ACHN (cell line): ENCODE results near the gene VWCE.
A peak's percentile ranks its signal among the peaks of the same experiment; 100 is the strongest.
"Not testable (repeated sequence)": the region's sequence is repeated elsewhere in the genome, so short reads cannot be mapped to it uniquely, and the experiment has no call there.

Source experiments
- DNase-seq: peaks from one replicate; pipeline ENCODE4 v3.0.0-alpha.2; 2015
- in situ Hi-C: cut with HindIII; loops from 2 replicates; pipeline ENCODE4 v1.10.0; 2017; ENCODE audit warnings: low sequenced_read_pairs, low pct_ligation_motif_present, low pct_unique_long_range_greater_than_20kb

Gene VWCE

DNA sequence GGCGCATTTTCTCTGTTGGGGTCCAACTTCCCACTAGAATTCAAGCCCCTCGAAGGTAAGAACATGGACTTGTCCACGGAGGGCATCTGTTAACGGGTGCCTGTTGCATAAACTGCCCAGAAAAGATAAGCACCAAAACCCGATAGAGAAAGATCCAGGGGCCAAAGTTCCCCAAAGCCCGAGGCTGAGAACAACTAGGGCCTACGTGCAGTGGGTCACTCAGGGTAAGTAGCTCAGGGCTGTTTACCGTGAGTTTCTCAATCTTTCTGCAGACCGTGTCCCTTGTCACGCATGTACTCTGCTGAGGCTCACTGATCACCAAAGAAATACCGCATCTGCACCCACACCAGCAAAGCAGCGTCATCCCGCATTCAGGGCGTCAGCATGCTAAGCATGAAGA is 29.8 kb downstream of the VWCE start:
- in situ Hi-C loops: no loop called here
- no peak for DNase-seq

DNA sequence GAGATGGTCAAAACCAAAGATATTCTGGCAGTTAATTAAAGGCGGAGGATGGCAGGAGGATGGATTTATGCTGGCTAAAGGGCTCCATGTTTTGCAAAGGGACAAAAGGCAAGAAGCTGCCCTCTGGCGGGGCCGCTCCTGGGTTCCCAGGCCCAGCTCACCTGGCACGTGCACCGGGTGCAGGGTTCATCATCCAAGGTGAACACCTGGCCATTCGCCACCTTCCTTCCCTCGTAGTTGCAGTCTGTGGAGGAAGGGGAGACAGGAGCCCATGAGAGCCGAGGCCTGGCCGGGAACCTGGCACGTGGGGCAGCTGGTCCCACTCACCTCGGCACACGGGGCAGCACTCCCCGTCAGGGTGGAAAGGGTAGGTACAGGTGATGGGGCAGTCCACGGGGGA is 30.3 kb downstream of the VWCE start:
- DNase-seq: no peak
- in situ Hi-C loops: no loop called here

DNA sequence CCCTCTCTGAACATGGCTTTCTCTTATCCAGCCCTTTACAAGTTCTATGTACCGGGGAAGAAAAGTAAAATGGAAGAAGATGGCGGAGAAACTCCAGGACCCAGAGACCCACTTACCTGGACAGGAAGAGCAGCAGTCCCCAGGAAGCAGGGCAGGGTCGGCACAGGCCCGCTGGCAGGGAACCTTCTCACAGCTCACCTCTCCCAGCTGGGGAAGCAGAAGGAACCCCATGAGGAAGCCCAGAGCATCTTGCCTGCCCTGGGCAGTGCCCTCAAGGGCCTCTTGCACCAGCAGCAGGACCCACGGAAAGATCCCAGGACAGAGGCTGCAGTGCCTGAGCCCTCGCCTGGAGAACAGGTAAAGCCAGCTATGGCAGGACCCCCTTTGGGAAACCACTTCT is 30.7 kb downstream of the VWCE start:
- DNase-seq: no peak
- in situ Hi-C loops: no loop called here

DNA sequence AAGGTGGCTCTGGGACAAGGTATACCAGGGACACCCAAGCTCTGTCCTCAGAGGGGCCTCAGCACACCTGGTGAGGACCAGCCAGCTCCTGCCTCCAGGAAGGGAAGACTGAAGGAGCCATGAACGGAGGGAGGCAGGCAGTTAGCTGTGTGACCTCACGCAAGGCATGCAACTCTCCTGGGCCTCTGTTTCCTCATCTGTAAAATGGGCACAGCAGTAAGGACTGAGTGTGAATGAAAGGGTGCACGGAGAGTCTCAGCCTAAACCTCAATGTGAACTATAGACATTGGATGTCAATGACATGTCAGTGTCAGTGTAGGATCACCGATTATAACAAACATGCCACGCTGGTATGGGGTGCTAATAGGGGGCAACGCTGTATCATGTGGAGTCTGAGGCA is 35.8 kb downstream of the VWCE start:
- no peak for DNase-seq
- in situ Hi-C loops: no loop called here

DNA sequence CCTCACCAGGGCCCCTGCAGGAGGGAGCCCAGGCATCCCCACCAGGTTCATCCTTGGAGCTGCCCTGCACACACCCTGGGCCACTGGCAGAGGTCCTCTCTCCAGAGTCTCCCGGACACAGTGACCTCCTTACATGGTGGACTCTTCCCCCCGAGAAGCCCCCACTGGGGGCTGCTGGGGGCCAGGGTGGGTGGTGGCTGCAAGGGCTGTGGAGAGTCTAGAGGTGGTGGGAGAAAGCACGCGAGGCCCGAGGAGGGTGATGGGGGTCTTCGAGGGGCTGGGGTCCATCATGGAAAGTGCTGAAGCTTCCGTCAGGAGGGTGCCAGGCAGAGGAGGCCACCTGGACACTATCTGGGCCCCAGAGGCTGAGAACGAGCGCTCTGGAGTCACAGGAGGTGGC is 36.6 kb downstream of the VWCE start:
- DNase-seq: no peak
- in situ Hi-C loops: no loop called here

DNA sequence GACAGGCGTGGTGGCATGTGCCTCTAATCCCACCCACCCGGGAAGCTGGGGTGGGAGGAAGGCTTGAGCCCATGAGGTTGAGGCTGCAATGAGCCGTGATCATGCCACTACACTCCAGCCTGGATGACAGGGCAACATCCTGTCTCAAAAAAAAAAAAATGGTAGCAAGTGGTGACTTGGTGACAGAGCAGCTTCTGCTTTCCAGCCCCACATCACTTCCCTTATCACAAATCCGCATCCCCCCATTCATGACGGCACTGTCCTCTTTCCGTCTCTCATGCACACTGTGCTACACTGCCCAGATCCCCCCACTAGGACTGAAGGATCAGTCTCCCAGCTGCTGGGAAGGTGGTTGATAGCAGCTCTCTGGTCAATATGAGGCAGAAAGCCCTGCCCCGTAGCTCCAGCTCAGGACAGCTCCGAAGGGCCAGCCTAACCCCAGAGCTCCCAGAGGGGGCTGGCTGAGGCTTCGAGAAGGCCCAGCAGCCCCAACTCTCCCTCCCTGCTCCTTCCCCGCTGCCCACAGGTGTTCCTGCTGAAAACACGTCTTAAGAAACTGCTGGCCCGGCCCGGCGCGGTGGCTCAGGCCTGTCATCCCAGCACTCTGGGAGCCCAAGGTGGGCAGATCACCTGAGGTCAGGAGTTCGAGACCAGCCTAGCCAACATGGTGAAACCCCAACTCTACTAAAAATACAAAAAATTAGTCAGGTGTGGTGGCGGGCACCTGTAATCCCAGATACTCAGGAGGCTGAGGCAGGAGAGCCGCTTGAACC is 38.2 kb downstream of the VWCE start:
- DNase-seq: no peak
- in situ Hi-C loops: no loop called here

DNA sequence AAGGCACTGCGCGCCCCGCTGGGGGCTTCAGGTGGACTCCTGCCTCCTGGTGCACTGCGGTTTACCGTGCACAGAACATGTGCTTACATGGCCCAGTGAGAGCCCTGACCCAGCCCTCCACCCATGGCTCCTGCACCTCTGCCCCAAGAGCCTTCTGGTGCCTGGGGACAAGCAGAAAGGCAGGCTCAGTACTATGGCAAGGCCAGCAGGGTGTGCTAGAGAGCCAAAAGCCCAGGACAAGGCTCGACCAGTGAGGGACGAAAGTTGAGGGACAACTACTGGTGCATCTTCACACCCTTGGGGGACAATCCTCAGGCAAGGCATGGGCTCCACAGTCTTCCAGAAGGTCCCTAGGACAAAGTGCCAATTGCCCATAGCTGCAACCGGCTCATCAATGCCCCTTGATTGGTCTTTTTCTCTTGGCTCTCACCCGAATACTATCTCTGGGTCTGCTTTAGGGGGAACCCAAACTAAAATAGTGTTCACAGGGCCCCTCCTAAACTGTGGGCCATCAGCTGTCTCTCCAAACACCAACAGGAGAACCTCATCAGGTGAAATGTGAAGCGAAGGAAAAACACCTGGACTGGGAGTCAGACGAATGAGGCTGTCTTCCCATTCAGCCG is 40.6 kb downstream of the VWCE start:
- DNase-seq: peak; percentile 53
- in situ Hi-C loops: no loop called here

DNA sequence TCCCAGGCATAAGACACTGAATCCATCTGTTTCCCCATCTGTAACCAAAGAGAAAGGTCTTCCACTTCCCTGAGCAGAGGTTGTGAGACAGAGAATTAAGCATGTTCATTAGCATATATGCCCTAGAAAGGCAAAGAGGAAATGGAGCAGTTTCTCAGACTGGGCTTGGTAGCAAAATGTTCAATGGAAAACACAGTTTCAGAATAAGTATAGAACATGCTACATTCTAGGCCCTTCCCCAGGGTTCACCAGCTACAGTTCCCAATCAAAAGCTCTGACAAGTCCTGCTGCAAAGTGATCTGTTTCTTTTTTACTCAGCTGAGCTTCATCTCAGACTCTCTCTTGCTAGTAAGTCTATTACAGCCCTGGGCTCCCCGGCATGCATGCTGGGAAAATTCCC is 42.8 kb downstream of the VWCE start:
- DNase-seq, in situ Hi-C loops: not testable (repeated sequence)

DNA sequence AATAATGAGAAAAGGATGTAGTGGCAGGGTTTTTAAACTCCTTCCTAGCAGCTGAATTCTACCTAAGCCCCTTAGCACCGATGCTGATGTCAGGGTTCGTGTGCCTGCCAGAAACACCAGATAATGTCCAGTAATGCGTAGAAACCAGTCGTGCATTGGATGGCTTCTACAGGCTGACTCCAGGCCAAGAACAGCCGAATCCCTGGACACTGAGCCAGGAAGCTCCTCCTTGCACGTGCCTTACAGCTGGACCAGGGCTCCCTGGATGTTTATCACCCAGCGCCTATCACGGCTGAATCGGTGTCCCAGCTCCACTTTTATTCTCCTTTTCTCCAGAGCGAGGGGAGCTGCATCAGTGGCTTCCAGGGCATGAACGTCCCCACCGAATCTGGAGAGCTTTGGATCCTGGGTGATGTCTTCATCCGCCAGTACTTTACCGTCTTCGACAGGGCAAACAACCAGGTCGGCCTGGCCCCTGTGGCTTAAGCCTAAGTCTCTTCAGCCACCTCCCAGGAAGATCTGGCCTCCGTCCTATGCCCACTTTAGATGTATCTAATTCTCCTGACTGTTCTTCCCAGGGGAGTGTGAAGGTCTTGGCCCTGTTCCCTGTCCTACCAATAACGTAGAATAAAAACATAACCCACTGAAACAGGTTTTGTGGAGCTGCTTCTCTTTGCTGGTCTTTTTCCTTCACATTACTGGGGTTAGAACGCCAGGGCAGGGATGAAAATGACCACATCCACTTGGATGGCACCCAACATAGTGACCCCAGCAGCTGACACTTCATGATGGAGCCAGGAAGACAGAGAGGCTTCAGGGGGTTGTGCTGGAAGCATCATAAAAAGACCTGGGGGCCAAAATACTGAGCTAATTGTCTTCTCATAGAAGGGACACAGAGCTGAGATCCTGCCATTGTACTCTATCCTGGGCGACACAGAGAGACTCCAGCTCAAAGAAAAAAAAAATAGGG is 44.0 kb downstream of the VWCE start:
- in situ Hi-C loops: not testable (repeated sequence)

DNA sequence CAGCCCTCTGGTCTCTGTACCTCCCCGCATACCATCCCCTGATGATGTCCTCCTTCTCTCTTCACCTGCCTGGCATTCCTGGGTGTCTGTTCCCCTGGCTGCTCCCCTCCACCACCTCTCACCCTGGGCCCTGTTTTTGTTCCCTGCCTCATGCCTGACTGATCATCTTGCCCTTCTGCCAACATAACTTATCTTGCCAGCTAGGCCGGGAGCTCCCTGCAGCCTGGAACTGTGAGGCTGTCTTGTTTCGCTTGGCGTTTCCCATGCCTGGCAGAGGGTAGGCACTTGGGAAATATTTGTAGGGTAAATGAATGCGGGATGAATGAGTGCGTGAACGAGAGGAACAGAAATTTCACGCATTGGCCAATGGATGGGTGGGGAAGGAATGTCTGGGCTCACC is 45.9 kb downstream of the VWCE start:
- in situ Hi-C loops, DNase-seq: not testable (repeated sequence)

More for the DNA sequence above, 44.0 kb downstream of the VWCE start:
- DNase-seq: peak; percentile 52

DNA sequence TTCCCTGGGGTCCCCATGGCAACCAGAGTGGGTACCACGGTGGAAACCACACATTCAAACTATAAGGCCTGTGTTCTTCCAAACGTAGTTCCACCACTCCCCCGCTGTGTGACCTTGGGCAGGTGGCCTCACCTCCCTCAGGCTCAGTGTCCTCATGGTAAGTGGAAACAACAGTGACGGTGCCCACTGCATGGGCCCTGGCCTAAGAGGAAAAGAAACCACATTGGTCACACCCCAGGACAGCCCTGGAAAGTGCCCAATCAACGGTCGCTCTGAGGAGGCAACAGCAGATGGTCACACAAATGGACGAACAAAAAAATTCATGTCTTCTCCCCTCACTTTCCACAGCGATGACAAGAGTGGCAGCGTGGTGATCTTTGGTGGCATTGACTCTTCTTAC is 47.0 kb downstream of the VWCE start:
- in situ Hi-C loops, DNase-seq: not testable (repeated sequence)

DNA sequence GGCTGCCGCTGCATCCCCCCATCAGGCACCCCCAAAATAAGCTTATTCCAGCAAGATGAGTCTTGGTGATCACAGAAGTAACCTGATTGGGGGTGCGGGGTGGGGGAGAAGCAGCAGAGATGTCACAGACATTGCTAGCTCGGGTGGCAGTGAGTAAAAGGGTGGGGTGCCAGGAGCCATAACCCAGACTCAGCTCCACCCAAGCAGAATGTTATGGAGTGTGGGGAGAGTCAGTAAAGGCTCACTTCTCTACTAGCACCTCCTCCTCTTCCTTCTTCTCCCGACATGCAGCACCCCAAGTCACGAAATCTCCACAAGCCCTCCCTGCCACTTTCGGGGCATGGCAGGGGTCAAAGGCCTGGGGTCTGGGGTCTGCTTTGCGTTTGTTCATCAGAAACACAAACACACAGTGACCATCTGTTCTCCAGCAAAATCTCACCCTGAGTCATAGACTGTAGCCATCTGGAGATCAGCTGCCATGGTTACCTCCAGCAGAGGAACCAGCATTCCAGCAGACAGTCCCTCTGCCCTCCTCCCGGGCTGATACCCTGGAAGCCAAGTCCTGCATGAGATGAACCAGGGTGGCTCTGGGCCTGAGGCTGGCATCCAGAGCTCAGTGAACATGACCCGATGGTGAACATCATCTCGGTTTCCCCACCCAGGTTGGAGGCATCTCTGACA is 49.7 kb downstream of the VWCE start:
- in situ Hi-C loops, DNase-seq: not testable (repeated sequence)

DNA sequence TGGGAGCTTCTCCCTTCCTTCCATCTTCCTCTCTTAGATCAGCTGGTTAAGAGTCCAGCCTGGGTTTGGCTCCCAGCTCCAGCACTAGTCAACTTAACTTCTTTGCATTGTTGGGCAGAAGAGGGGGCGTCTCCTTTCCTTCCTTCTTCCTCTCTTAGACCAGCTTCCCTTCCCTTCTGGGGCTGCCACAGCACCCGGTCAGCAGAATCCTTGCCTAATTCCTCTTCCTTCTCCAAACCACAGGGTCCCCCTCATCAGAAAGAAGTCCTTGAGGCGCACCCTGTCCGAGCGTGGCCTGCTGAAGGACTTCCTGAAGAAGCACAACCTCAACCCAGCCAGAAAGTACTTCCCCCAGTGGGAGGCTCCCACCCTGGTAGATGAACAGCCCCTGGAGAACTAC is 53.6 kb downstream of the VWCE start:
- in situ Hi-C loops: not testable (repeated sequence)

DNA sequence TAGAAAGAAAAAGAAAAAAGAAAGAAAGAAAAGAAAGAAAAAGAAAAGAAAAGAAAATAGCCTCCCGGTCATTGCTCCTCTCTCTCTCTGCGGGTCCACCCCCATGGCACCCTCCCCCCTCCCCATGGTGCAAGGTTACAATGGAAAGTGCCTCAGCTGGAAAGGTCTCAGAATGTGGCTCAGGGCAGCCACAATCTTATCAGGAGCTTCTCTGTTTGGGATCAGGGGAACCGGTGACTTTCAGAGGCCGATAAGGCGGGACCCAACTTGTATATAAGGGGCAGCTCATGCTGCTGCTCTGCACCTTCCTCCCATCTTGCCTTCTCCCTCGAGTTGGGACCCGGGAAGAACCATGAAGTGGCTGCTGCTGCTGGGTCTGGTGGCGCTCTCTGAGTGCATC is 54.2 kb downstream of the VWCE start, which contains the start of gene PGA5:
TSS of gene PGA5 (plus strand) at position 301 of the 400 bp plus-strand sequence. CDS start at position 353, 52 bp downstream.
- DNase-seq, in situ Hi-C loops: not testable (repeated sequence)

More for the DNA sequence above, 53.6 kb downstream of the VWCE start:
- not testable (repeated sequence) for DNase-seq

DNA sequence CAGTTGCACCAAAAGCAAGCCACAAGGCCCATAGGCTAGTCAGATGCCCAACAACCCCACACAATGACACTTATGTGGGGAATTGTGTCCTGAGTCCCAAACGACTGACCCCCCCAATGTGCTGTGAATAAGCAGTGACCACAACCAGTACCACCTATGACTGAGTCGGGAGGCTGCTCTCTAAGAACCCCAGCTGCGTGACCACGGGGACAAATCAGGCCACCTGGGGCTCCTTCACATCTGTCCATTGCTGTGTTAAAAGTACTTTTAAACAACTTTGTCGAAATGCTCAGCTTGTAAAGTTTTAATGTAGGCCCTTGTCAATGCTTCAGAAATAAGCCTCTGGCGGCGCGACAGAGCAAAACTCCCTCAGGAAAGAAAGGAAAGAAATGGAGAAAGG is 54.8 kb downstream of the VWCE start:
- DNase-seq, in situ Hi-C loops: not testable (repeated sequence)

DNA sequence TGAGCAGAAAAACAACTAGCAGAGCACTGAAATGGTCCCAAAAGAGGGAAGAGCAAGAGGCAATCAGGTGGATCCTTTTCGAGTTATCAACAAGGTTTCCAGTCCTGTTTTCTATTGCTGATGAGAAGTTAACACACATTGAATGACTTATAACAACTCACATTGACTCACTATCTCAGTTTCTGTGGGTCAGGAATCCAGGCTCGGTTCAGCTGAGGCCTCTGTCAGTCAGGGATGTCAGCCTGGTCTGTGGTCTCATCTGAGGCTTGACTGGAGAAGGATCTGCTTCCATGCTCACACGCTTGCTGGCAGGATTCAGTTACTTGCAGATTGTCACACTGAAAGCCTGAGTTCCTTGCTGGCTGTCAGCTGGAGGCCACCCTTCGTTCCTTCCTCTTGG is 58.0 kb downstream of the VWCE start:
- in situ Hi-C loops, DNase-seq: not testable (repeated sequence)

DNA sequence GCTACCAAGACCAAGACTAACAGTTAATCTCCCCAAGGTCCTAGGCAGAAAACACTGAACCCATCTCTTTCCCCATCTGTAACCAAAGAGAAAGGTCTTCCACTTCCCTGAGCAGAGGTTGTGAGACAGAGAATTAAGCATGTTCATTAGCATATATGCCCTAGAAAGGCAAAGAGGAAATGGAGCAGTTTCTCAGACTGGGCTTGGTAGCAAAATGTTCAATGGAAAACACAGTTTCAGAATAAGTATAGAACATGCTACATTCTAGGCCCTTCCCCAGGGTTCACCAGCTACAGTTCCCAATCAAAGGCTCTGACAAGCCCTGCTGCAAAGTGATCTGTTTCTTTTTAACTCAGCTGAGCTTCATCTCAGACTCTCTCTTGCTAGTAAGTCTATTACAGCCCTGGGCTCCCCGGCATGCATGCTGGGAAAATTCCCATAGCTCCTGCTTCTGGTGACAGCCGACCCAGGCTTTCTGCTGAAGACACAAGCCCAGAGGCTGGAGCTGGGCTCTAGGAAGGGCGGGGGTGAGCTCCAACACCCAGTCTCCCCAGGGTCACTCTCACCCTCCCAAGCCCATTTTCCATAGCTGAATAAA is 62.5 kb downstream of the VWCE start:
- in situ Hi-C loops, DNase-seq: not testable (repeated sequence)

DNA sequence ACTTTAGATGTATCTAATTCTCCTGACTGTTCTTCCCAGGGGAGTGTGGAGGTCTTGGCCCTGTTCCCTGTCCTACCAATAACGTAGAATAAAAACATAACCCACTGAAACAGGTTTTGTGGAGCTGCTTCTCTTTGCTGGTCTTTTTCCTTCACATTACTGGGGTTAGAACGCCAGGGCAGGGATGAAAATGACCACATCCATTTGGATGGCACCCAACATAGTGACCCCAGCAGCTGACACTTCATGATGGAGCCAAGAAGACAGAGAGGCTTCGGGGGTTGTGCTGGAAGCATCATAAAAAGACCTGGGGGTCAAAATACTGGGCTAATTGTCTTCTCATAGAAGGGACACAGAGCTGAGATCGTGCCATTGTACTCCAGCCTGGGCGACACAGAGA is 63.5 kb downstream of the VWCE start:
- in situ Hi-C loops, DNase-seq: not testable (repeated sequence)
